HFF-Myc (cell line): Measurements from ENCODE around the gene SPATA16.
"Not testable (repeated sequence)": the region's sequence is repeated elsewhere in the genome, so short reads cannot be mapped to it uniquely, and the experiment has no call there.

Source experiments
- DNase-seq: peaks from one replicate; pipeline ENCODE4 v3.0.0-alpha.2; 2011; ENCODE audit warnings: low read depth; ENCODE audit errors: extremely low read depth
- H3K4me3 ChIP-seq: replicated peaks from 2 replicates; pipeline ENCODE4 v1.5.1; 2011; ENCODE audit warnings: low read depth, mild to moderate bottlenecking, control low read depth, low read length
- TF ChIP-seq, protein P1 (sequence below): IDR thresholded peaks from 2 replicates; pipeline ENCODE4 v1.5.1; 2012; ENCODE audit warnings: mild to moderate bottlenecking, low read depth, low read length, control low read depth; ENCODE audit errors: missing control alignments

SPATA16 gene

DNA sequence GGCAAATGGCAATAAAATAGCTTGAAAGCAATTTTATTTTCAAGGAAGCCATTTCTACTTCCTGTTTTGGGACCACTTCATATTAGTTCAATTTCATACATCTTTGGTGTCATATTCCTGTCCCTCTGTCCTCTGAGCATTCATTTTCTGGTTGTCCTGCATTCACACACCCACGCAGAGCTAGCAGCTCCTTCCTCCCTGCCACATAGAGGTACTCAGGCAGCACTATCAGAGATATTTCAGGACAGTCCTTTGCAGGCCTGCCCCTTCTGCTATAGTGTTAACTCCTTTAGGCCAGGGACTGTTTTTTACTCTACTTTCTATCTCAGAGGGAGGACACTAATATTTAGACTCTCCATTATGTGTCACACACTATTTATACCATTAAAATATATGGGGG is 258.5 kb downstream of the SPATA16 start:
- DNase-seq, result no peak
- TF ChIP-seq, protein P1, sequence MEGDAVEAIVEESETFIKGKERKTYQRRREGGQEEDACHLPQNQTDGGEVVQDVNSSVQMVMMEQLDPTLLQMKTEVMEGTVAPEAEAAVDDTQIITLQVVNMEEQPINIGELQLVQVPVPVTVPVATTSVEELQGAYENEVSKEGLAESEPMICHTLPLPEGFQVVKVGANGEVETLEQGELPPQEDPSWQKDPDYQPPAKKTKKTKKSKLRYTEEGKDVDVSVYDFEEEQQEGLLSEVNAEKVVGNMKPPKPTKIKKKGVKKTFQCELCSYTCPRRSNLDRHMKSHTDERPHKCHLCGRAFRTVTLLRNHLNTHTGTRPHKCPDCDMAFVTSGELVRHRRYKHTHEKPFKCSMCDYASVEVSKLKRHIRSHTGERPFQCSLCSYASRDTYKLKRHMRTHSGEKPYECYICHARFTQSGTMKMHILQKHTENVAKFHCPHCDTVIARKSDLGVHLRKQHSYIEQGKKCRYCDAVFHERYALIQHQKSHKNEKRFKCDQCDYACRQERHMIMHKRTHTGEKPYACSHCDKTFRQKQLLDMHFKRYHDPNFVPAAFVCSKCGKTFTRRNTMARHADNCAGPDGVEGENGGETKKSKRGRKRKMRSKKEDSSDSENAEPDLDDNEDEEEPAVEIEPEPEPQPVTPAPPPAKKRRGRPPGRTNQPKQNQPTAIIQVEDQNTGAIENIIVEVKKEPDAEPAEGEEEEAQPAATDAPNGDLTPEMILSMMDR, result no peak
- H3K4me3 ChIP-seq, result no peak overlapping the region

DNA sequence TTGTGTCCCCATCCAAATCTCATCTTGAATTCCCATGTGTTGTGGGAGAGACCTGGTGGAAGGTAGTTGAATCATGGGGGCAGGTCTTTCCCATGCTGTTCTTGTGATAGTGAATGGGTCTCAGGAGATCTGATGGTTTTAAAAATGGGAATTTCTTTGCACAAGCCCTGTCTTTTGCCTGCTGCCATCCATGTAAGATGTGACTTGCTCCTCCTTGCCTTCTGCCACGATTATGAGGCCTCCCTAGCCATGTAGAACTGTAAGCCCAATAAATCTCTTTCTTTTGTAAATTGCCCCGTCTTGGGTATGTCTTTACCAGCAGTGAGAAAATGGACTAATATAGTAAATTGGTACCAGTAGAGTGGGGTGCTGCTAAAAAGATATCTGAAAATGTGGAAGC is 261.7 kb downstream of the SPATA16 start:
- DNase-seq, result not testable (repeated sequence)

DNA sequence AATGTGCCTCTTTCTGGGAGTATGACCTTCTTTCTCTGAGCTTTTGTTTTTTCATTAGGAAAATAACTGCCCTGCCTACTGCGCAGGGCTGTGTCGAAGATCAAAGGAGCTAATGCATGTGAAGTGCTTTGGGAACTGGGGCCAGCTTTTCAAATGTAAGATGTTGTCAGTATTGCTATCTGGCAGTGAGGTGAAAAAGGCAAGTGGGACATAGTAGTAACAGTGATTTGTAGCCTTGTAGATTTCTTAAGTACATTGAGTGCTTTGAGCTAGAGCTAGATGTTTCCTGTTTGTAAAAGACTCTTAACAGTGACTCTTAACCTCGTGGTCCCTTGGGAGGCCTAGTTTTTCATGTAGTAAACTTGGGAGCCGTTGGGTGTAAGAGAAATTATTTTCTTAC is 264.0 kb downstream of the SPATA16 start:
- H3K4me3 ChIP-seq, result no peak overlapping the region
- DNase-seq, result no peak
- TF ChIP-seq, protein P1, result no peak

More for the DNA sequence above, 261.7 kb downstream of the SPATA16 start:
- H3K4me3 ChIP-seq, result not testable (repeated sequence)

DNA sequence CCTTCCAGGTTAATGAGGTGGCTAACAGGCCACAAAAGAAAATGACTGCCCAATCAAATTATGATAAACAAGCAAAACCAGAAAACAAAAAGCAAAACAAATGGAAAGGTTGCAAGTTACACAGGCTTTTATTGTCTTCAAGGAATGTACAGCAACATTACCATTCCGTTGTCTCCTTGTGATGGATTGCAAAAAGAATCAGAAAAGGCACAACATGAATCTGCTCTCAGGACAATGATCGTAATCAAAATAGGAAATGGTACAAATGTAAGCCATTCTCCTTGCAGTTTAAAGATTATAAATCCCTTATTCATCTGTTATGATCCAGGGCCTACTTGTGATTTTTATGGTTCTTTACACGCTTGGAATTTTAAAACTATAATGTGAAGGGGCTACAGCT is 264.7 kb downstream of the SPATA16 start:
- H3K4me3 ChIP-seq, result no peak overlapping the region
- DNase-seq, result no peak
- TF ChIP-seq, protein P1, result no peak

DNA sequence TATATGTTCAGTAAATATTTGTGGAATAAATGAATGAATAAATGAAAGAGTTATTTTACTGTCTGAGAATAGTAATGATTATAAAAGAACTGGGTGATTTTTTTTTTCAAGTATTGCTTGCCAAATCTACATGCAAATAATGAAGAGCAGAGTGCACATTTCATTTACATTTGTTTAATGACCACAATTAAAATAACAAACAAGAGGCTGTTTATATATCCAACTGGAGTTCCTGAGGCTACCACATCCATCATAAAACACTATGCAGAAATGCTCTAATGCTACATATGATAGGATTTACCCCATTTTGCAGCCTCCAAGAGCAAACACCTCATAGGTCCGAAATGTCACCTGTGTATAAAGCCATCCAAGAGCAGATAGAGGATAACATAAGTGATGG is 266.0 kb downstream of the SPATA16 start:
- no peak overlapping the region for H3K4me3 ChIP-seq
- DNase-seq, result no peak
- TF ChIP-seq, protein P1, result no peak

DNA sequence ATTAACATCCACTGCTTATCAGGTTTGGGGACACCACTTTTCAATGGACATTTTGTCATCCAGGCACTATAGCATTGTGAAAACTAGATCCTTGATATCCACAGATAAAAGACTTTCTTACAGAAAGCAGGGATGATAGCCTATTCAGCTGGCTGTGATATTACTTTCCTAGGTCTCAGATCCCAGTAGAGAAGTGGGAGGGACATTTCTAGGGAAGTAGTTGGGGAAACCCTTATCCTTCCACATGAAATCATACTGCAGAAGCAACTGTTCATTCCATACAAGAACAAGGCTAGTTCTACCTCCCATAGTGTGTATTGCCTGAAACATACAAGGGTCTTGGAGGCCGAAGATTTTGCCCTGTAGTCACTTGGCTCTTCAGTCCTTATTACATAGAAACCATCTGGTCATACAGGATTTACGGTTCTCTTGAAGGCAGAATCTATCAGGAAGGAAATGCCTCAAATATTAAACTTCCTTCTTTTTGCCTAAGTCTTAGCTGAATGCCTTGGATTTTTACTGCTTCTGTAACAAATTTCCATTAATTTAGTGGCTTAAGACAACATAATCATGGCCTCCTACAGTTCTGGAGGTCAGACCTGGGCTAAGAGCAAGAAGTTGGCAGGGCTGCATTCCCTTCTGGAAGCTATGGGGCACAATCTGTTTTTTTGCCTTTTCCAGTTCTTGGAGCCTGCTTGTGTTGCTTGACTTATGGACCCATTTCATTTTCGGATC is 271.1 kb downstream of the SPATA16 start:
- no peak overlapping the region for H3K4me3 ChIP-seq
- no peak for DNase-seq
- TF ChIP-seq, protein P1, result no peak

DNA sequence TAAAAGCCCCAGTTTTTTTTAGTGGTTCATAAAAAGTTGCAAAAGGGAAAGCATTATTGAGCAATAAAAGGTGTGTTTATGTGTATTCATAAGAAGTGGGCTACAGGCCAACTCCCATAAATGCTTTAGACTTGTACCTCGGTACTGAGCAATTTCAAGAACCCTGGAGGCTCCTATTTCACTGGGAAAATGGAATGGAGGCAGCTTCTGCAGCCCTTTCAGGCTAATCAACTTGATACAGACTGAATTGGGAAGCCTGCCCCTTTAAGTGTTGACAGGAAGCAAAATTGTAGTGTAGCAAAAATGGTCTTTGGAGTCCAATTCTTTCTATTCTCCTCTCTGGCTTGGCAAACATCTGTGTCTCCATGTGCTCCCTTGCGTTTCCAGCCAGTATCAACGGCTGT is 271.7 kb downstream of the SPATA16 start:
- peak; percentile 22 for DNase-seq
- TF ChIP-seq, protein P1, result no peak
- no peak overlapping the region for H3K4me3 ChIP-seq
